ENCODE results near the gene COLEC12.

- TF ChIP-seq, protein P1, sequence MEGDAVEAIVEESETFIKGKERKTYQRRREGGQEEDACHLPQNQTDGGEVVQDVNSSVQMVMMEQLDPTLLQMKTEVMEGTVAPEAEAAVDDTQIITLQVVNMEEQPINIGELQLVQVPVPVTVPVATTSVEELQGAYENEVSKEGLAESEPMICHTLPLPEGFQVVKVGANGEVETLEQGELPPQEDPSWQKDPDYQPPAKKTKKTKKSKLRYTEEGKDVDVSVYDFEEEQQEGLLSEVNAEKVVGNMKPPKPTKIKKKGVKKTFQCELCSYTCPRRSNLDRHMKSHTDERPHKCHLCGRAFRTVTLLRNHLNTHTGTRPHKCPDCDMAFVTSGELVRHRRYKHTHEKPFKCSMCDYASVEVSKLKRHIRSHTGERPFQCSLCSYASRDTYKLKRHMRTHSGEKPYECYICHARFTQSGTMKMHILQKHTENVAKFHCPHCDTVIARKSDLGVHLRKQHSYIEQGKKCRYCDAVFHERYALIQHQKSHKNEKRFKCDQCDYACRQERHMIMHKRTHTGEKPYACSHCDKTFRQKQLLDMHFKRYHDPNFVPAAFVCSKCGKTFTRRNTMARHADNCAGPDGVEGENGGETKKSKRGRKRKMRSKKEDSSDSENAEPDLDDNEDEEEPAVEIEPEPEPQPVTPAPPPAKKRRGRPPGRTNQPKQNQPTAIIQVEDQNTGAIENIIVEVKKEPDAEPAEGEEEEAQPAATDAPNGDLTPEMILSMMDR (IDR thresholded peaks at IDR 0.05; ENCODE audit: insufficient read depth, low read depth, low read length): no peak
- no peak for TF ChIP-seq EZH2 (IDR thresholded peaks at IDR 0.05; ENCODE audit: insufficient read depth, low read length)
These were observed 28.8 kb downstream of the COLEC12 start for GRCh38 chr18:471716-472115.
